SK-N-MC (cell line): Measurements from ENCODE around the gene ODF2L.

Experiments
- DNase-seq: peaks from one replicate; pipeline ENCODE4 v3.0.0-alpha.2; 2011; ENCODE audit warnings: low read depth, low spot score
- H3K27ac ChIP-seq: fragments of 200-600 bp; sonication (generic); 2 replicates; pipeline ENCODE4 v1.5.1; 2016; ENCODE audit warnings: mixed run types
- H3K36me3 ChIP-seq: fragments of 200-600 bp; sonication (generic); 2 replicates; pipeline ENCODE4 v1.6.1; 2017; ENCODE audit warnings: antibody characterized with exemption, low read length, mixed read lengths; ENCODE audit not compliant: insufficient read depth
- H3K4me3 ChIP-seq: fragments of 200-600 bp; sonication (generic); 2 replicates; pipeline ENCODE4 v1.5.1; 2016
- H3K9ac ChIP-seq: fragments of 200-600 bp; sonication (generic); 2 replicates; pipeline ENCODE4 v1.8.0; 2017; ENCODE audit warnings: mixed run types, mixed read lengths; ENCODE audit not compliant: insufficient read length
- H3K9me3 ChIP-seq: fragments of 200-600 bp; sonication (generic); 2 replicates; pipeline ENCODE4 v1.6.1; 2017; ENCODE audit warnings: low read depth, mild to moderate bottlenecking, antibody characterized with exemption, low read length, moderate library complexity, mixed read lengths
- EZH2 ChIP-seq: fragments of 200-600 bp; sonication (generic); IDR thresholded peaks from one replicate; pipeline ENCODE4 v1.6.1; 2017; ENCODE audit warnings: antibody characterized with exemption
- FOXP2 ChIP-seq: optimal IDR thresholded peaks from 2 replicates; pipeline ENCODE3; 2011; ENCODE audit warnings: mild to moderate bottlenecking, moderate library complexity; ENCODE audit not compliant: insufficient read depth; ENCODE audit errors: extremely low read length, control extremely low read depth
- POLR2AphosphoS5 ChIP-seq: IDR thresholded peaks from 2 replicates; pipeline ENCODE4 v1.6.1; 2012; ENCODE audit warnings: mild to moderate bottlenecking, low read depth, low read length, borderline replicate concordance

ODF2L gene

GRCh38 chr1:86317926-86318325, 78.2 kb downstream of the ODF2L start:
- Histone ChIP-seq H3K9me3 (no peaks in the 10 kb centered on the region), H3K4me3 (no peak overlapping the region), H3K36me3 (no peaks in the 10 kb centered on the region), H3K27ac (no peak overlapping the region), H3K9ac (no peak overlapping the region)
- TF ChIP-seq FOXP2 (no peak), EZH2 (no peak), POLR2AphosphoS5 (no peak)
- no peak for DNase-seq

- Histone ChIP-seq H3K9me3 (no peaks in the 10 kb centered on the region), H3K4me3 (no peak overlapping the region), H3K36me3 (no peaks in the 10 kb centered on the region), H3K9ac (no peak overlapping the region), H3K27ac (no peak overlapping the region)
- TF ChIP-seq EZH2 (no peak), POLR2AphosphoS5 (no peak), FOXP2 (no peak)
- no peak for DNase-seq
Observed at GRCh38 chr1:86305731-86306130, 90.4 kb downstream of the ODF2L start.

GRCh38 chr1:86303041-86303690, 93.0 kb downstream of the ODF2L start:
- DNase-seq = no peak
- Histone ChIP-seq H3K27ac (no peak overlapping the region), H3K4me3 (no peak overlapping the region), H3K9ac (no peak overlapping the region), H3K9me3 (no peaks in the 10 kb centered on the region), H3K36me3 (no peaks in the 10 kb centered on the region)
- TF ChIP-seq EZH2 (no peak), FOXP2 (no peak), POLR2AphosphoS5 (no peak)
